Measurements from ENCODE around the gene RASAL1. TPM values are rescaled to one million over a fixed set of nuclear protein-coding genes. Genes with fewer than 3 reads are reported as not detected.

Gene RASAL1
- total and polyA plus RNA-seq, 2 donors (not counting 1 experiment from before 2014, with no cell fraction given), result not detected

GRCh38 chr12:113106361-113106760 lies 29.2 kb downstream of the RASAL1 start:
- H2AFZ ChIP-seq (ENCODE audit: low read length), result no peak overlapping the region
- no peaks in the 10 kb centered on the region for H3K79me2 ChIP-seq (ENCODE audit: control insufficient read depth, insufficient read depth, low read length)
- H3K4me1 ChIP-seq (ENCODE audit: control insufficient read depth, extremely low read depth, insufficient read depth, low read length), result no peaks in the 10 kb centered on the region

GRCh38 chr12:113105606-113106271 lies 29.8 kb downstream of the RASAL1 start:
- Histone ChIP-seq H3K4me2 (ENCODE audit: extremely low read depth, insufficient read depth, low read length) (no peak overlapping the region), H3K79me2 (ENCODE audit: control insufficient read depth, insufficient read depth, low read length) (no peaks in the 10 kb centered on the region), H3K27ac (ENCODE audit: insufficient read depth, low read length) (no peak overlapping the region), H3K9ac (ENCODE audit: insufficient read depth, low read length) (no peak overlapping the region), H3K4me3 (replicated peaks in 1 of 4; ENCODE audit: control extremely low read depth in 1 of 4, insufficient read depth in 1 of 4, low read depth in 3 of 4, low read length in 4 of 4) (no peak overlapping the region), H3K9me3 (ENCODE audit: control insufficient read depth, insufficient read depth, low read depth, low read length) (no peaks in the 10 kb centered on the region), H4K20me1 (ENCODE audit: control insufficient read depth, extremely low read depth, insufficient read depth, low read length) (no peaks in the 10 kb centered on the region), H2AFZ (ENCODE audit: low read length) (no peak overlapping the region), H3K36me3 (ENCODE audit: control insufficient read depth, insufficient read depth, low read length) (no peaks in the 10 kb centered on the region), H3K4me1 (ENCODE audit: control insufficient read depth, extremely low read depth, insufficient read depth, low read length) (no peaks in the 10 kb centered on the region), H3K27me3 (ENCODE audit: control insufficient read depth, insufficient read depth, low read length) (no peaks in the 10 kb centered on the region)
- no peak for DNase-seq (ENCODE audit: low read depth in 2 of 2)
- no peak for TF ChIP-seq CTCF (conservative IDR thresholded peaks at IDR 0.05 in 1 of 2, IDR thresholded peaks at IDR 0.05 in 1 of 2; ENCODE audit: low read depth in 1 of 2, low read length in 2 of 2)
- no peak for TF ChIP-seq EZH2 (IDR thresholded peaks at IDR 0.05; ENCODE audit: low read length, missing control alignments)

More at GRCh38 chr12:113106361-113106760, 29.2 kb downstream of the RASAL1 start:
- no peak overlapping the region for H3K9ac ChIP-seq (ENCODE audit: insufficient read depth, low read length)
- DNase-seq (ENCODE audit: low read depth in 2 of 2), result no peak
- H4K20me1 ChIP-seq (ENCODE audit: control insufficient read depth, extremely low read depth, insufficient read depth, low read length), result no peaks in the 10 kb centered on the region
- H3K36me3 ChIP-seq (ENCODE audit: control insufficient read depth, insufficient read depth, low read length), result no peaks in the 10 kb centered on the region
- no peaks in the 10 kb centered on the region for H3K27me3 ChIP-seq (ENCODE audit: control insufficient read depth, insufficient read depth, low read length)
- no peak overlapping the region for H3K4me2 ChIP-seq (ENCODE audit: extremely low read depth, insufficient read depth, low read length)
- H3K9me3 ChIP-seq (ENCODE audit: control insufficient read depth, insufficient read depth, low read depth, low read length), result no peaks in the 10 kb centered on the region
- TF ChIP-seq EZH2 (IDR thresholded peaks at IDR 0.05; ENCODE audit: low read length, missing control alignments) (no peak), CTCF (conservative IDR thresholded peaks at IDR 0.05 in 1 of 2, IDR thresholded peaks at IDR 0.05 in 1 of 2; ENCODE audit: low read depth in 1 of 2, low read length in 2 of 2) (no peak)
- no peak overlapping the region for H3K27ac ChIP-seq (ENCODE audit: insufficient read depth, low read length)
- H3K4me3 ChIP-seq (replicated peaks in 1 of 4; ENCODE audit: control extremely low read depth in 1 of 4, insufficient read depth in 1 of 4, low read depth in 3 of 4, low read length in 4 of 4), result no peak overlapping the region

GRCh38 chr12:113104953-113105510 lies 30.5 kb downstream of the RASAL1 start:
- H3K79me2 ChIP-seq (ENCODE audit: control insufficient read depth, insufficient read depth, low read length), result no peaks in the 10 kb centered on the region
- no peak overlapping the region for H2AFZ ChIP-seq (ENCODE audit: low read length)
- no peaks in the 10 kb centered on the region for H3K4me1 ChIP-seq (ENCODE audit: control insufficient read depth, extremely low read depth, insufficient read depth, low read length)
- no peak overlapping the region for H3K27ac ChIP-seq (ENCODE audit: insufficient read depth, low read length)
- DNase-seq (ENCODE audit: low read depth in 2 of 2), result no peak
- no peaks in the 10 kb centered on the region for H3K27me3 ChIP-seq (ENCODE audit: control insufficient read depth, insufficient read depth, low read length)
- no peak overlapping the region for H3K9ac ChIP-seq (ENCODE audit: insufficient read depth, low read length)
- no peak overlapping the region for H3K4me3 ChIP-seq (replicated peaks in 1 of 4; ENCODE audit: control extremely low read depth in 1 of 4, insufficient read depth in 1 of 4, low read depth in 3 of 4, low read length in 4 of 4)
- no peaks in the 10 kb centered on the region for H3K9me3 ChIP-seq (ENCODE audit: control insufficient read depth, insufficient read depth, low read depth, low read length)
- TF ChIP-seq CTCF (conservative IDR thresholded peaks at IDR 0.05 in 1 of 2, IDR thresholded peaks at IDR 0.05 in 1 of 2; ENCODE audit: low read depth in 1 of 2, low read length in 2 of 2) (no peak), EZH2 (IDR thresholded peaks at IDR 0.05; ENCODE audit: low read length, missing control alignments) (no peak)
- H3K4me2 ChIP-seq (ENCODE audit: extremely low read depth, insufficient read depth, low read length), result no peak overlapping the region
- no peaks in the 10 kb centered on the region for H3K36me3 ChIP-seq (ENCODE audit: control insufficient read depth, insufficient read depth, low read length)
- no peaks in the 10 kb centered on the region for H4K20me1 ChIP-seq (ENCODE audit: control insufficient read depth, extremely low read depth, insufficient read depth, low read length)

All from fibroblast of lung (primary cell).